GM12878 (cell line): ENCODE results near the gene LLPH. TPM values are rescaled to one million over a fixed set of nuclear protein-coding genes. Genes with fewer than 3 reads are reported as not detected.

ENCODE experiments used
- ATF3 ChIP-seq: IDR thresholded peaks from 2 replicates; pipeline ENCODE4 v1.6.1; 2011; ENCODE audit warnings: low read depth, mild to moderate bottlenecking, low read length, moderate library complexity, borderline replicate concordance; ENCODE audit errors: extremely low read depth
- ATF7 ChIP-seq: fragments of 450-650 bp; IDR thresholded peaks from 2 replicates; pipeline ENCODE4 v1.6.1; 2016; ENCODE audit warnings: low read depth, mild to moderate bottlenecking
- BHLHE40 ChIP-seq, 2 experiments: fragments of 450-650 bp in 1 of 2; IDR thresholded peaks; 2 replicates each; pipeline ENCODE4 v1.6.1; 2011 to 2017; ENCODE audit warnings: low read depth in 2 of 2, borderline replicate concordance in 1 of 2, improper control_type of control experiment in 1 of 2, low read length in 1 of 2, mild to moderate bottlenecking in 1 of 2
- BMI1 ChIP-seq: fragments of 450-650 bp; IDR thresholded peaks from 2 replicates; pipeline ENCODE4 v1.6.1; 2016; ENCODE audit warnings: mild to moderate bottlenecking, moderate library complexity, borderline replicate concordance
- CBX3 ChIP-seq: fragments of 200-600 bp; sonication (generic); IDR thresholded peaks from 2 replicates; pipeline ENCODE4 v1.6.1; 2016; ENCODE audit warnings: low read depth, borderline replicate concordance
- CHD1 ChIP-seq: IDR thresholded peaks from 2 replicates; pipeline ENCODE4 v1.6.1; 2012; ENCODE audit warnings: low read depth, low read length, improper control_type of control experiment
- CREB1 ChIP-seq: IDR thresholded peaks from 2 replicates; pipeline ENCODE4 v1.6.1; 2012; ENCODE audit warnings: low read depth, mild to moderate bottlenecking, inconsistent platforms
- EGR1 ChIP-seq, 2 experiments: IDR thresholded peaks; 1 replicate in 1 of 2; 2 replicates in 1 of 2; pipeline ENCODE4 v1.6.1; 2011 to 2012; ENCODE audit warnings: low read depth in 2 of 2, low read length in 2 of 2, borderline replicate concordance in 1 of 2, mild to moderate bottlenecking in 1 of 2, moderate library complexity in 1 of 2
- EP300 ChIP-seq, 2 experiments: fragments of 150-350 bp in 1 of 2; IDR thresholded peaks; 2 replicates each; pipeline ENCODE4 v1.6.1; 2011 to 2012; ENCODE audit warnings: low read depth in 2 of 2, low read length in 2 of 2, borderline replicate concordance in 1 of 2, improper control_type of control experiment in 1 of 2, inconsistent platforms in 1 of 2; ENCODE audit not compliant: control insufficient read depth in 1 of 2
- GABPA ChIP-seq: IDR thresholded peaks from 2 replicates; pipeline ENCODE4 v1.6.1; 2014; ENCODE audit warnings: antibody characterized with exemption, low read depth, mild to moderate bottlenecking, inconsistent platforms
- KAT2A ChIP-seq: conservative IDR thresholded peaks from 2 replicates; pipeline ENCODE4 v1.6.1; 2011; ENCODE audit warnings: low read depth, low read length; ENCODE audit not compliant: control insufficient read depth
- KDM1A ChIP-seq: fragments of 200-600 bp; sonication (generic); IDR thresholded peaks from 2 replicates; pipeline ENCODE4 v1.6.1; 2016; ENCODE audit warnings: borderline replicate concordance
- MEF2B ChIP-seq: fragments of 450-650 bp; IDR thresholded peaks from 2 replicates; pipeline ENCODE4 v1.6.1; 2018; ENCODE audit warnings: mild to moderate bottlenecking, moderate library complexity; ENCODE audit not compliant: partially characterized antibody, poor library complexity, severe bottlenecking
- MTA2 ChIP-seq: fragments of 450-650 bp; IDR thresholded peaks from 2 replicates; pipeline ENCODE4 v1.6.1; 2016; ENCODE audit warnings: low read depth, mild to moderate bottlenecking, moderate library complexity
- POLR2AphosphoS2 ChIP-seq: IDR thresholded peaks from 2 replicates; pipeline ENCODE4 v1.6.1; 2011; ENCODE audit warnings: low read depth, mild to moderate bottlenecking, low read length, improper control_type of control experiment, moderate library complexity
- POLR2AphosphoS5 ChIP-seq: IDR thresholded peaks from 2 replicates; pipeline ENCODE4 v1.6.1; 2011; ENCODE audit warnings: mild to moderate bottlenecking, low read length, inconsistent platforms
- POU2F2 ChIP-seq: IDR thresholded peaks from 3 replicates; pipeline ENCODE4 v1.6.1; 2011; ENCODE audit warnings: low read depth, mild to moderate bottlenecking, low read length, borderline replicate concordance
- RB1 ChIP-seq: fragments of 450-650 bp; formaldehyde crosslinking; IDR thresholded peaks from 2 replicates; pipeline ENCODE4 v1.6.1; 2017; ENCODE audit warnings: mild to moderate bottlenecking, borderline replicate concordance
- SMC3 ChIP-seq: IDR thresholded peaks from 2 replicates; pipeline ENCODE4 v1.6.1; 2011; ENCODE audit warnings: low read length, improper control_type of control experiment, borderline replicate concordance
- SP1 ChIP-seq: IDR thresholded peaks from one replicate; pipeline ENCODE4 v1.6.1; 2011; ENCODE audit warnings: low read depth, low read length
- SRF ChIP-seq, 2 experiments: IDR thresholded peaks; 2 replicates each; pipeline ENCODE4 v1.6.1; 2011; ENCODE audit warnings: low read depth in 2 of 2, low read length in 2 of 2, mild to moderate bottlenecking in 1 of 2, moderate library complexity in 1 of 2
- STAT1 ChIP-seq: fragments of 450-650 bp; conservative IDR thresholded peaks from 2 replicates; pipeline ENCODE4 v1.6.1; 2014; ENCODE audit warnings: antibody characterized with exemption, mild to moderate bottlenecking
- SUPT20H ChIP-seq: IDR thresholded peaks from 2 replicates; pipeline ENCODE4 v1.6.1; 2011; ENCODE audit warnings: low read depth, mild to moderate bottlenecking, low read length, moderate library complexity, borderline replicate concordance; ENCODE audit not compliant: control insufficient read depth
- TCF12 ChIP-seq: IDR thresholded peaks from 2 replicates; pipeline ENCODE4 v1.6.1; 2011; ENCODE audit warnings: low read depth, mild to moderate bottlenecking, low read length
- TCF7 ChIP-seq: IDR thresholded peaks from 2 replicates; pipeline ENCODE4 v1.6.1; 2014; ENCODE audit warnings: antibody characterized with exemption, borderline replicate concordance
- YY1 ChIP-seq: IDR thresholded peaks from 2 replicates; pipeline ENCODE4 v1.6.1; 2011; ENCODE audit warnings: low read depth, mild to moderate bottlenecking, low read length
- ZNF207 ChIP-seq: fragments of 450-650 bp; IDR thresholded peaks from 2 replicates; pipeline ENCODE4 v1.6.1; 2014; ENCODE audit warnings: antibody characterized with exemption, mild to moderate bottlenecking, borderline replicate concordance
- ZNF622 ChIP-seq: fragments of 450-650 bp; IDR thresholded peaks from 2 replicates; pipeline ENCODE4 v1.6.1; 2017; ENCODE audit warnings: mild to moderate bottlenecking, inconsistent platforms
- polyA plus RNA-seq, 11 experiments: library from polyadenylated mRNA; depleted of rRNA in 4 of 11; unstranded in 6 of 11; stranded (reverse) in 5 of 11; fragments of >200 nt; fragmentation: Nextera tagmentation in 4 of 11; fragmentation: Illumina TruSeq in 1 of 11; extraction: Ambion mirVana in 4 of 11; extraction: Trizol in 1 of 11; gene quantifications; 1 replicate in 1 of 11; 2 replicates in 10 of 11; pipeline versions ENCODE4 v1.2.1 to v1.2.3, GENCODE V29; 2011 to 2016; ENCODE audit warnings: inconsistent platforms in 2 of 11, missing spikeins in 2 of 11, low read depth in 1 of 11
- total RNA-seq, 4 experiments: library from RNA; depleted of rRNA in 3 of 4; stranded (reverse); fragments of >200 nt in 3 of 4; fragmentation: Illumina TruSeq in 1 of 4; extraction: Trizol in 1 of 4; gene quantifications; 2 replicates each; pipeline versions ENCODE4 v1.2.1 to v1.2.3, GENCODE V29; 2013 to 2021
- TF ChIP-seq, protein P1 (sequence below): fragments of 450-650 bp; conservative IDR thresholded peaks from 2 replicates; pipeline ENCODE4 v1.6.1; 2017; ENCODE audit warnings: mild to moderate bottlenecking, moderate library complexity

Gene LLPH
- total and polyA plus RNA-seq, 10 of the 15 experiments (the other 5 are each of a cell fraction or from before 2014, with no cell fraction given), result 15.2 to 107 (median 70.4) TPM

DNA sequence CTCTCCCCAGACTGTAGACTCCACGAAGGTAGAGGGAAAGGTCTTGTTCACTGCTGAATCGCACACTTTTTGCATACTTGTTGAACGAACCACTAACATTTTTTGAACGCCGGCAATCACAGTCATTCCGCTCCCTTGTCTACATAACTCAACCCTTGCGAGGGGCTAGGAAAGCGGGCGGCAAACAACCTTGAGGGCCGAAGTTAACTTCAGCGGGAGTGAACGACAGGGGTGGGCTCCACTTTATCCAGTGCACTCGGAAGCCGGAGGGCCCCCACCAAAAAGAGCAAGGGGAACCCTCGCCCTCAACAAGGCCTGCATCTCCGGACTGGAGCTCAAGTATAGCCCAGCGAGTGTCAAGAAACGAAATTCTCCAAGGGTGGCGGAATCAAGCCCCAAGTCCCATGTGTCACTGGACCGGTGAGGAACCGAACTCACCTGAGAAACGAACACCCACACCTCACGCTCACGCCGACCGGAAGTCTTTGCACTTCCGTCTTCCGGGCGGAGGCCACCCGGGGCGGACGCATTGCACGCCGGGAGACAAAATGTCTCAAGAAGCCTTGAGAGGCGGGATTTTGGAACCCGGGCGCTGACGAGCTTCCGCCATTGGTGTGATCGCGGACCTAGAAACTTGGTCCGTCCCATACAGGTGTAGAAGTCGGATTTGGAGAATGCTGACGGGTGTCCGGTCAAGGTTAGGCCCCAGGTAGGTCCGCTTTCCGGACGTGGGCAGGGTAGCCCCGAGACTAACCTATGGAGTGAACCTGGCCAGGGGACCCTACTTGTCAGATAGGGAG lies at the start of gene LLPH (continued):
- TF ChIP-seq, protein P1, sequence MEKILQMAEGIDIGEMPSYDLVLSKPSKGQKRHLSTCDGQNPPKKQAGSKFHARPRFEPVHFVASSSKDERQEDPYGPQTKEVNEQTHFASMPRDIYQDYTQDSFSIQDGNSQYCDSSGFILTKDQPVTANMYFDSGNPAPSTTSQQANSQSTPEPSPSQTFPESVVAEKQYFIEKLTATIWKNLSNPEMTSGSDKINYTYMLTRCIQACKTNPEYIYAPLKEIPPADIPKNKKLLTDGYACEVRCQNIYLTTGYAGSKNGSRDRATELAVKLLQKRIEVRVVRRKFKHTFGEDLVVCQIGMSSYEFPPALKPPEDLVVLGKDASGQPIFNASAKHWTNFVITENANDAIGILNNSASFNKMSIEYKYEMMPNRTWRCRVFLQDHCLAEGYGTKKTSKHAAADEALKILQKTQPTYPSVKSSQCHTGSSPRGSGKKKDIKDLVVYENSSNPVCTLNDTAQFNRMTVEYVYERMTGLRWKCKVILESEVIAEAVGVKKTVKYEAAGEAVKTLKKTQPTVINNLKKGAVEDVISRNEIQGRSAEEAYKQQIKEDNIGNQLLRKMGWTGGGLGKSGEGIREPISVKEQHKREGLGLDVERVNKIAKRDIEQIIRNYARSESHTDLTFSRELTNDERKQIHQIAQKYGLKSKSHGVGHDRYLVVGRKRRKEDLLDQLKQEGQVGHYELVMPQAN, result peak; percentile 83
- TF ChIP-seq POU2F2 (peak; percentile 71; the same call in 2 of the 3 replicates), ATF7 (no peak), ATF3 (no peak), SP1 (peak; percentile 16), CBX3 (no peak), KDM1A (no peak), CHD1 (no peak), SRF (IDR thresholded peaks at IDR 0.05; ENCODE audit: low read depth in 2 of 2, low read length in 2 of 2) (0 out of 4 replicates have a peak, but pooled peaks of 1 of the 2 experiments have one; percentile 20), KAT2A (no peak), EGR1 (IDR thresholded peaks at IDR 0.05; ENCODE audit: borderline replicate concordance in 1 of 2, low read depth in 2 of 2, low read length in 2 of 2) (peak; percentile 24 to 59; a peak in 2 of 3 replicates), BHLHE40 (IDR thresholded peaks at IDR 0.05; ENCODE audit: borderline replicate concordance in 1 of 2, low read depth in 2 of 2, low read length in 1 of 2) (peak; percentile 20 to 55; a peak in 2 of 4 replicates), SUPT20H (no peak), SMC3 (no peak), TCF7 (no peak), YY1 (peak; percentile 93), EP300 (IDR thresholded peaks at IDR 0.05; ENCODE audit: borderline replicate concordance in 1 of 2, control insufficient read depth in 1 of 2, low read depth in 2 of 2, low read length in 2 of 2) (0 out of 4 replicates have a peak, but pooled peaks of 1 of the 2 experiments have one; percentile 24), POLR2AphosphoS5 (peak; percentile 97), RB1 (0 out of 2 replicates have a peak, but pooled peaks have one; percentile 66), CREB1 (peak; percentile 70), STAT1 (no peak), GABPA (peak; percentile 96), MTA2 (no peak), POLR2AphosphoS2 (peak; percentile 89; the same call in 1 of the 2 replicates), MEF2B (no peak), TCF12 (0 out of 2 replicates have a peak, but pooled peaks have one; percentile 13), ZNF622 (no peak), ZNF207 (no peak), BMI1 (no peak)
